WI38 (cell line): ENCODE results near the gene KIAA0319L.

Source experiments
- H3K4me3 ChIP-seq: 2 replicates; pipeline ENCODE4 v1.5.1; 2011; ENCODE audit warnings: low read depth, mild to moderate bottlenecking, control low read depth, low read length
- TF ChIP-seq, protein P1 (sequence below): IDR thresholded peaks from 2 replicates; pipeline ENCODE4 v1.5.1; 2012; ENCODE audit warnings: low read depth, mild to moderate bottlenecking, control low read depth, low read length

The KIAA0319L gene

GRCh38 chr1:35451125-35451528 is 106.1 kb downstream of the KIAA0319L start:
- no peak overlapping the region for H3K4me3 ChIP-seq
- TF ChIP-seq, protein P1, sequence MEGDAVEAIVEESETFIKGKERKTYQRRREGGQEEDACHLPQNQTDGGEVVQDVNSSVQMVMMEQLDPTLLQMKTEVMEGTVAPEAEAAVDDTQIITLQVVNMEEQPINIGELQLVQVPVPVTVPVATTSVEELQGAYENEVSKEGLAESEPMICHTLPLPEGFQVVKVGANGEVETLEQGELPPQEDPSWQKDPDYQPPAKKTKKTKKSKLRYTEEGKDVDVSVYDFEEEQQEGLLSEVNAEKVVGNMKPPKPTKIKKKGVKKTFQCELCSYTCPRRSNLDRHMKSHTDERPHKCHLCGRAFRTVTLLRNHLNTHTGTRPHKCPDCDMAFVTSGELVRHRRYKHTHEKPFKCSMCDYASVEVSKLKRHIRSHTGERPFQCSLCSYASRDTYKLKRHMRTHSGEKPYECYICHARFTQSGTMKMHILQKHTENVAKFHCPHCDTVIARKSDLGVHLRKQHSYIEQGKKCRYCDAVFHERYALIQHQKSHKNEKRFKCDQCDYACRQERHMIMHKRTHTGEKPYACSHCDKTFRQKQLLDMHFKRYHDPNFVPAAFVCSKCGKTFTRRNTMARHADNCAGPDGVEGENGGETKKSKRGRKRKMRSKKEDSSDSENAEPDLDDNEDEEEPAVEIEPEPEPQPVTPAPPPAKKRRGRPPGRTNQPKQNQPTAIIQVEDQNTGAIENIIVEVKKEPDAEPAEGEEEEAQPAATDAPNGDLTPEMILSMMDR, result peak; percentile 81

DNA sequence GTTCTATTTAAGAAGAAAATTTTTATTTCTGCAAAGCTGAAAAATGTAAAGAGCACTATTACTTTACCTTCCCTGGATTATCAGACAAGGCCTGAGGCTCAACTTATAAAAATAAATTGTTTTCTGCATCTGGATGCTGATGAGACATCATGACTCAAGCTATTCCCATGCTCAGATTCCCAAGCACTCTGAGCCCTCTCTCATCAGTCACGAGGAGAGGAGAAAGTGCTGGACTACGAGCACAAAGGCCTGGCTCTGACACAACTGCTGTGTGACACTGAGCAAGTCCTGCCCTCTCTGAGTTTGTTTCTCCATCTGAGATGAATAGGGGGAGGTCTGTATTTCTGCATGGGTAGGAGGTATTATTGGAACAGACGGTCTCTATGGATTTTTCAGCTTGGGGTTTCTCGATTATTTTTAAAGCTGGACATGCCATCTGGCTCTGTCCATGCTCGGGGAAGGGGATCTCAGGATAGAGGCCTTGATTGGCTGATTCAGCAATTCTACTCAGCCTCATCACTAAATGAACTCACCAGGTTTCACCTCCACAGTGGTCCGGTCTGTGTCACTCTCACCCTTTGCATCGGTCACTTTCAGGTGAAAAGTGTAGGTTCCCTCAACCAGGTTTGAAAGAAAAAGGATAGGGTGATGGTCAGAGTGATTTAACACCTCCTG is 107.7 kb downstream of the KIAA0319L start:
- TF ChIP-seq, protein P1, result no peak
- H3K4me3 ChIP-seq, result no peak overlapping the region

DNA sequence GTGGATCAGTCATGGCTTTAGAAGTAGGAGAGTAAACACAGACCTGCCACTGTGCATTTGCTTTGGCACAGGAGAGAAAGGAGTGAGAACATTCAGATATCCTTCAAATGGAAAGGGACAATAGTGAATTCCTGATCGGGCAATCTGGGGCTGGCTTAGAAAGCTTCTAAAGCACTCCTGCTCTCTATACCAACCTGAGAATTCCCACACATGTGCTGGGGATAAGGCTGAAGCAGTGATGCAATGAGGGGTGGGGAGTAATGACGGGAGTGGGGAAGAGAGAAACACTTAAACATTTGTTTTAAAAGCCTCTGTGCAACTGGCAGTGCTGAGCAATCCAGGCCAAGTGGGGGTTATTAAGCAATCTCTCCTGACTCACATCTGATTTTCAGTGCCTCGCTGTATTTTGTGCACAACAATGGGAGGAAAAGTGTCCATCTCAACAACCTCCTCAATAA is 108.8 kb downstream of the KIAA0319L start:
- TF ChIP-seq, protein P1, result no peak
- 0 out of 2 replicates have a peak overlapping the region, but pooled peaks have one; percentile 25 for H3K4me3 ChIP-seq

- TF ChIP-seq, protein P1, result no peak
- H3K4me3 ChIP-seq, result no peak overlapping the region
These were observed 109.9 kb downstream of the KIAA0319L start for GRCh38 chr1:35447278-35447677.

DNA sequence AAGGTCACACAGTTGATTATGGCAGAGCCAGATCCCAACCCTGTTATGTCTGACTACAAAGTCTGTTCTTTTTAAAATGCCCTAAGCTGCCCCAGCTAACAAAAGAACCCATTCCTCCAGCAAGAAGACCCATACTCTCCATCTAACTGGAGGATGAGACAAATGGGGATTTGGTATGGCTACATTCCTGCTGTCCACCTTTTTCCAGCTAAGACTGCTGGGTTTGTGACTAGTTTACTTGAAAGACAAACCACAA is 112.8 kb downstream of the KIAA0319L start:
- H3K4me3 ChIP-seq, result no peak overlapping the region
- TF ChIP-seq, protein P1, result no peak

- TF ChIP-seq, protein P1, result no peak
- H3K4me3 ChIP-seq, result no peak overlapping the region
These were observed 113.3 kb downstream of the KIAA0319L start for GRCh38 chr1:35443768-35444518.

DNA sequence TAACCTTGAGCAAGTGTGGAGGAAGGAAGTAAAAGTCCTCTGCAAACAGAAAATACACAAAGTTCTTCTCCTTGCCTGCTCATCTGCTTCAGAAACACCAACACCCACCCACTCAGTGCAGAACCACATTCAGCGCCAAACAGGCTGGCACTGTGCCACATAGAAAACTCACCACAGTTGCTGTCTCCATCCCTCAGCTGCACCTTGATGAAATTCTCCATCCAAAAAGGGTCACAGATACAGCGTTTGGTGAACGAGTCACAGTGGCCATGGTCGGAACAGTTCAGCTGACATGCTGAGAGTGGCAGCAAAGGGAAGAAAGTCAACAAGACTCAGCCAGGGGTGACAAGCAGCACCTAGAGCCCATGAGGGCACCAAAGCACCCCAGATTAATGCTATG is 114.5 kb downstream of the KIAA0319L start:
- TF ChIP-seq, protein P1, result no peak
- H3K4me3 ChIP-seq, result no peak overlapping the region
